ENCODE results near the gene NEK7.

NEK7 gene

GRCh38 chr1:198361237-198361767, 204.5 kb downstream of the NEK7 start:
- DNase-seq (ENCODE audit: low spot score) = no peak
- no peak for TF ChIP-seq CTCF (IDR thresholded peaks at IDR 0.05; ENCODE audit: extremely low read depth, missing control alignments)

GRCh38 chr1:198363625-198364151, 206.9 kb downstream of the NEK7 start:
- no peak for DNase-seq (ENCODE audit: low spot score)

GRCh38 chr1:198364471-198364870, 207.7 kb downstream of the NEK7 start:
- DNase-seq (ENCODE audit: low spot score) = no peak
- TF ChIP-seq CTCF (IDR thresholded peaks at IDR 0.05; ENCODE audit: extremely low read depth, missing control alignments) = no peak

More at GRCh38 chr1:198363625-198364151, 206.9 kb downstream of the NEK7 start:
- TF ChIP-seq CTCF (IDR thresholded peaks at IDR 0.05; ENCODE audit: extremely low read depth, missing control alignments) = no peak

- TF ChIP-seq CTCF (IDR thresholded peaks at IDR 0.05; ENCODE audit: extremely low read depth, missing control alignments) = no peak
- DNase-seq (ENCODE audit: low spot score) = no peak
These were observed 210.5 kb downstream of the NEK7 start for GRCh38 chr1:198367296-198367695.

GRCh38 chr1:198370996-198371395, 214.2 kb downstream of the NEK7 start:
- DNase-seq (ENCODE audit: low spot score) = no peak

More at GRCh38 chr1:198370996-198371395, 214.2 kb downstream of the NEK7 start:
- TF ChIP-seq CTCF (IDR thresholded peaks at IDR 0.05; ENCODE audit: extremely low read depth, missing control alignments) = no peak

Measured in GM20000 (cell line).